ENCODE measurements around the gene MTRF1L. TPM values are rescaled to one million over a fixed set of nuclear protein-coding genes. Genes with fewer than 3 reads are reported as not detected.
"Not testable (repeated sequence)": the region's sequence is repeated elsewhere in the genome, so short reads cannot be mapped to it uniquely, and the experiment has no call there.

Gene MTRF1L
- polyA plus RNA-seq, 3 donors = 19.9 to 31.0 (median 26.3) TPM

- DNase-seq = no peak
Observed at GRCh38 chr6:152976749-152977148, 25.8 kb downstream of the MTRF1L start.

- DNase-seq = no peak
Observed at GRCh38 chr6:152975204-152975915, 27.1 kb downstream of the MTRF1L start.

- DNase-seq = no peak
Observed at GRCh38 chr6:152973916-152974315, 28.6 kb downstream of the MTRF1L start.

DNA sequence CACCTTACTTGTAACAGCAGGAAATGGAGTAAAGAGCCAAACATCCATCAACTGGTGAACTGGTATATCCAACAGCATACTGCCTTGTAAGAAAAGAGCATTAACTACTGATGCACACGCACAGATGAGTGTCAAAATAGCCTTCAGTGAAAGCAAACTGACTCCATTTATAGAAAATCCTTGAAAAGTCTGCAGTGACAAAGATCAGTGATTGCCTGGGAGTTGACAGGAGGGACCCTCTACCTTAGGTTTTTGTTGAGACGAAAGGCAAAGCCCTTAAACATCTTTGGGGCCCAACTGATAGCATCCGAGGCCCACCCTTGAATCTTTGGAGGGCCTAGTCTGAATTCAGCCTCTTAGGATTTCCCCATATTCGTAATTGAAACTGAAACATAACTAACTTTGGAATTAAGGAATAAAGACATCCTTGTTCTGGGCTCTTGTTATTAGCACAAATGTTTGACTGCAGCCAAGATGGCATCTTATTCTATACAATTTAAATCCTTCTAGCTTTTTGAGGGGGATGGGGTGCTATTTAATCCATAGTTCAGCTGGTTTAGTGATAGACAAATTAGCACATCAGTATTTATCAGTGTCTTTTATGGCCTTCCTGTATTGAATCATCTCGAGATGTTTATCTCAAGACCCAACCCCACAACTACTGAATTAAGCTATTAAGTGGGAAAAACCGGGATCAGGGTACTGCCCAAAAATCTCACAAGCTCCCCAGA is 32.7 kb downstream of the MTRF1L start:
- DNase-seq = no peak

- not testable (repeated sequence) for DNase-seq
Observed at GRCh38 chr6:152966168-152966894, 36.2 kb downstream of the MTRF1L start.

DNA sequence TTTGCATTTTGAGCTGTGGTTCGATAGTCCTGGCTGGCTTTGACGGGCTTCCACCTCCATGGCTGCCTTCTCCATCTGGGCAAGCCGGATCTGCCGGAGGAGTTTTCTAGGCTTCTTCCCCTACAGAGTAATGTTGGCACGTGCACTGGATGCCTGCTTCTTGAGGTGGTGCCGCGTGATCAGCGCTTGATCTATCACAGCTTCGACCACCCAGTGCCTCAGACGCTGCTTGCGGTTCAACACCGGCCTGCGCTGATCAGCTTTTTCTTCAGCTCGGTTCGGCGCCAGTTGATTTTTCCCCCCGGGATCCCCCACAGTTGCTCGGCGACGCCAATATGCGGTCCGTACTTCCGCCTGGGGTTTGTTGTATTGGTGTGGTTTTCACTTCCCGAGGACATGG is 43.2 kb downstream of the MTRF1L start:
- no peak for DNase-seq

DNA sequence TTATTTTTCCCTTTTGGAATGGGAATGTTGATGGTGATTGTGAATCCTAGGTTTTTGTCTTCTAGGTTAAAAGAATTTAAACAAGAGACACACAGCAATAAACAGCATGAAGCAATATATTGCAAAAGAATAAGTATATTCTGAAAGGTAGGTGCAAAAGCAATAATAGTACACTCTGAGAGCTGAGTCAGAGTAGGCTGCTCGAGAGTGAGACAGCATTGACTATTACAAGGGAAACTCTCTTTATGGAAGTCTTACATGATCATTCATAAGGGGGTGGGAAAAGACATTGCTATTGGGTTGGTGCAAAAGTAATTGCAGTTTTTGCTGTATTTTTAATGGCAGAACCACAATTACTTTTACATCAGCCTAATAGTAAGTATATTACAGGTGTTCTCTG is 44.7 kb downstream of the MTRF1L start:
- no peak for DNase-seq

- no peak for DNase-seq
Observed at GRCh38 chr6:152954443-152954842, 48.1 kb downstream of the MTRF1L start.

GRCh38 chr6:152952866-152953509 is 49.5 kb downstream of the MTRF1L start:
- peak; percentile 11 for DNase-seq

DNA sequence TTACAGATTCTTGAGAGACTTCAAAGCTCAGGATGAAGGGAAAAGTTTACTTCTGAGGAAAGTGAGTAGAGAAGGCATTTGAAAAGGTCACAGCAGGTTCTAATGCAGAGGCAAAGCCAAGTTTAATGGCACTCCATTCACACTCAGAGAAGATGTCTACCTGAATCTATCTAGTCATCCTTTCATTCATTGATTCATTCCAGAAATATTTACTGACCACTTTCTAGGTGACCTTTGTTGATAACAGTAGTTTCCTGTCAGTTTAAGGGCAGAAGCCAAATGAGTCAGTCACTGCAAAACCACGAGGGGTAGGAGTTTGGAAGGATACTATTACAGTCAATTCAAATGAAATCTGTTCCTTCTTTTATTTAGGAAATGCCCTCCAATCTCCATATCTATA is 50.5 kb downstream of the MTRF1L start:
- DNase-seq = no peak

DNA sequence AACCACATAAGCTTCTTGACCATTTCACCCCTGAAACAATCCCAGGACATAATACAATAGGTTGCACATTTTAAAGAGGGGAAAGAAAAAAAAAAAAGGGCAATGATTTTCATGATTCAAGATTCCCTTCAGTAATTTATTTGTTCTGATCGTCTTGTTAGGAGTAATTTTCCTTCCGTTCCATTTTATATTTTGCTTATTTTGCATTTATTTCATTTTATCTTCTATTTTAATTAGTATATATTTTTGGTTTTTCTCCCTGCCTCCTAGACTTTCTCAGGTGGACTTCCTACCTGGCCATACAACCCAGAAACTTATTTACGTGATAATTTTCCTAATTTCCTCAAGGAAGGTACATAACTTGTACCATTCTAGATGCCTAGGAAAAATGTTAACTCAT is 52.3 kb downstream of the MTRF1L start:
- no peak for DNase-seq

GRCh38 chr6:152948150-152948768 is 54.2 kb downstream of the MTRF1L start:
- peak; percentile 43 for DNase-seq

- DNase-seq = no peak
Observed at GRCh38 chr6:152946995-152947394, 55.5 kb downstream of the MTRF1L start.

GRCh38 chr6:152946484-152946883 is 56.0 kb downstream of the MTRF1L start:
- no peak for DNase-seq

GRCh38 chr6:152943260-152943897 is 59.1 kb downstream of the MTRF1L start:
- DNase-seq = no peak

GRCh38 chr6:152942319-152942869 is 60.1 kb downstream of the MTRF1L start:
- DNase-seq = no peak

DNA sequence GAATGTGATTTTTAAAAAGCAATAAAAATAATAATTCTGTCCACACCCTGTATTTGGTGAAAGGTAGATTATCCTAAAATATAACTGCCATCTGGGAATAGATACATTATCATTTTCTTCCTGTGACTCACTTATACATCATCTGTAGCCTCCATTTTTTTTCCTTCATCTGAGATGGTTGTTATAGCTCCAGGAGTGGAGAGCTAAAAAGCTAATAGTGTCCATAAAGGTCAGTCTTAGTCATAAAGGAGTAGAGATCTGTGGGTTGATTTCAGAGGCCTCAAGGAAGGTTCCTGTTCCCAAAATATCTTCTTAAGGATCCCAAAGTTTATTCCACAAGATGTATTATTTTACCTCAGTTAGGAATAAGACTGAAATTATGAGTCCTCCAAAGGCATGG is 60.8 kb downstream of the MTRF1L start:
- DNase-seq = no peak
